ENCODE data around the gene IL3.

Gene IL3

GRCh38 chr5:132026516-132027008, 33.9 kb upstream of the IL3 start:
- no peaks in the 10 kb centered on the region for H3K36me3 ChIP-seq (ENCODE audit: control insufficient read depth, low read length)
- TF ChIP-seq EZH2phosphoT487 (IDR thresholded peaks at IDR 0.05; ENCODE audit: borderline replicate concordance, low read length) (no peak), CTCF (IDR thresholded peaks at IDR 0.05; ENCODE audit: low read depth, low read length, poor library complexity, severe bottlenecking) (no peak)

GRCh38 chr5:132027027-132027426, 33.4 kb upstream of the IL3 start:
- Histone ChIP-seq H3K27me3 (ENCODE audit: control insufficient read depth, low read length) (peaks cover 17% of the 10 kb centered on the region), H3K79me2 (ENCODE audit: control insufficient read depth, low read length) (no peaks in the 10 kb centered on the region), H3K9me2 (replicated peaks; ENCODE audit: control insufficient read depth, low read length) (no peaks in the 10 kb centered on the region), H3F3A (ENCODE audit: control insufficient read depth, insufficient read depth) (no peaks in the 10 kb centered on the region), H4K20me1 (ENCODE audit: control insufficient read depth, insufficient read depth, low read depth, low read length) (no peaks in the 10 kb centered on the region), H3K4me2 (ENCODE audit: low read length) (no peak overlapping the region), H3K9me3 (ENCODE audit: control insufficient read depth, insufficient read depth, low read length) (no peaks in the 10 kb centered on the region), H3K27ac (ENCODE audit: low read depth, low read length) (no peak overlapping the region), H3K36me3 (ENCODE audit: control insufficient read depth, low read length) (no peaks in the 10 kb centered on the region), H3K4me3 (ENCODE audit: low read length) (no peak overlapping the region), H3K4me1 (ENCODE audit: control insufficient read depth, low read length) (no peaks in the 10 kb centered on the region)
- TF ChIP-seq EZH2phosphoT487 (IDR thresholded peaks at IDR 0.05; ENCODE audit: borderline replicate concordance, low read length): no peak
- TF ChIP-seq CTCF (IDR thresholded peaks at IDR 0.05; ENCODE audit: low read depth, low read length, poor library complexity, severe bottlenecking): no peak

More at GRCh38 chr5:132026516-132027008, 33.9 kb upstream of the IL3 start:
- H3K4me1 ChIP-seq (ENCODE audit: control insufficient read depth, low read length): no peaks in the 10 kb centered on the region
- H3K79me2 ChIP-seq (ENCODE audit: control insufficient read depth, low read length): no peaks in the 10 kb centered on the region
- H3K4me2 ChIP-seq (ENCODE audit: low read length): no peak overlapping the region
- H3K9me2 ChIP-seq (replicated peaks; ENCODE audit: control insufficient read depth, low read length): no peaks in the 10 kb centered on the region
- peaks cover 15% of the 10 kb centered on the region for H3K27me3 ChIP-seq (ENCODE audit: control insufficient read depth, low read length)
- no peaks in the 10 kb centered on the region for H3F3A ChIP-seq (ENCODE audit: control insufficient read depth, insufficient read depth)
- H3K9me3 ChIP-seq (ENCODE audit: control insufficient read depth, insufficient read depth, low read length): no peaks in the 10 kb centered on the region
- no peak overlapping the region for H3K4me3 ChIP-seq (ENCODE audit: low read length)
- H3K27ac ChIP-seq (ENCODE audit: low read depth, low read length): no peak overlapping the region
- no peaks in the 10 kb centered on the region for H4K20me1 ChIP-seq (ENCODE audit: control insufficient read depth, insufficient read depth, low read depth, low read length)

GRCh38 chr5:132029609-132030330, 30.7 kb upstream of the IL3 start:
- no peaks in the 10 kb centered on the region for H3K9me3 ChIP-seq (ENCODE audit: control insufficient read depth, insufficient read depth, low read length)
- H4K20me1 ChIP-seq (ENCODE audit: control insufficient read depth, insufficient read depth, low read depth, low read length): no peaks in the 10 kb centered on the region
- H3K27ac ChIP-seq (ENCODE audit: low read depth, low read length): no peak overlapping the region
- no peaks in the 10 kb centered on the region for H3K79me2 ChIP-seq (ENCODE audit: control insufficient read depth, low read length)
- no peaks in the 10 kb centered on the region for H3F3A ChIP-seq (ENCODE audit: control insufficient read depth, insufficient read depth)
- no peak overlapping the region for H3K4me3 ChIP-seq (ENCODE audit: low read length)
- no peak for TF ChIP-seq CTCF (IDR thresholded peaks at IDR 0.05; ENCODE audit: low read depth, low read length, poor library complexity, severe bottlenecking)
- TF ChIP-seq EZH2phosphoT487 (IDR thresholded peaks at IDR 0.05; ENCODE audit: borderline replicate concordance, low read length): no peak
- H3K4me1 ChIP-seq (ENCODE audit: control insufficient read depth, low read length): no peaks in the 10 kb centered on the region
- no peaks in the 10 kb centered on the region for H3K9me2 ChIP-seq (replicated peaks; ENCODE audit: control insufficient read depth, low read length)
- peaks cover 18% of the 10 kb centered on the region for H3K27me3 ChIP-seq (ENCODE audit: control insufficient read depth, low read length)
- no peaks in the 10 kb centered on the region for H3K36me3 ChIP-seq (ENCODE audit: control insufficient read depth, low read length)
- no peak overlapping the region for H3K4me2 ChIP-seq (ENCODE audit: low read length)
